Progenitor cell of endocrine pancreas (in vitro differentiated cells): ENCODE data around the gene CMTM5. TPM values are rescaled to one million over a fixed set of nuclear protein-coding genes. Genes with fewer than 3 reads are reported as not detected.

Source experiments
- DNase-seq: peaks from one replicate; pipeline ENCODE4 v3.0.0; 2021; ENCODE audit warnings: low spot score; ENCODE audit not compliant: unreplicated experiment
- H3K27ac Mint-ChIP-seq: 2 replicates; pipeline ENCODE4 v1.8.0; 2021; ENCODE audit warnings: mild to moderate bottlenecking, moderate library complexity, mixed read lengths
- H3K27me3 Mint-ChIP-seq: 2 replicates; pipeline ENCODE4 v1.8.0; 2021; ENCODE audit warnings: mixed read lengths
- H3K36me3 Mint-ChIP-seq: 2 replicates; pipeline ENCODE4 v1.8.0; 2022; ENCODE audit warnings: mixed read lengths; ENCODE audit not compliant: insufficient read depth
- H3K4me1 Mint-ChIP-seq: 2 replicates; pipeline ENCODE4 v1.8.0; 2021; ENCODE audit warnings: low read depth, mixed read lengths
- H3K4me3 Mint-ChIP-seq: 2 replicates; pipeline ENCODE4 v1.8.0; 2021; ENCODE audit warnings: low read depth, mild to moderate bottlenecking, moderate library complexity, mixed read lengths
- H3K9me3 Mint-ChIP-seq: 2 replicates; pipeline ENCODE4 v1.8.0; 2021; ENCODE audit warnings: low read depth, mixed read lengths
- total RNA-seq: library from RNA; stranded (reverse); gene quantifications from 2 replicates; pipeline ENCODE4 v1.2.1, GENCODE V29; 2021
- TF ChIP-seq, protein P1 (sequence below): fragments of 200-600 bp; sonication (generic); IDR thresholded peaks from one replicate; pipeline ENCODE4 v1.5.0; 2021; ENCODE audit warnings: antibody characterized with exemption, mild to moderate bottlenecking; ENCODE audit not compliant: unreplicated experiment

The CMTM5 gene
- total RNA-seq, 1 donor from 2014 or later, result not detected

DNA sequence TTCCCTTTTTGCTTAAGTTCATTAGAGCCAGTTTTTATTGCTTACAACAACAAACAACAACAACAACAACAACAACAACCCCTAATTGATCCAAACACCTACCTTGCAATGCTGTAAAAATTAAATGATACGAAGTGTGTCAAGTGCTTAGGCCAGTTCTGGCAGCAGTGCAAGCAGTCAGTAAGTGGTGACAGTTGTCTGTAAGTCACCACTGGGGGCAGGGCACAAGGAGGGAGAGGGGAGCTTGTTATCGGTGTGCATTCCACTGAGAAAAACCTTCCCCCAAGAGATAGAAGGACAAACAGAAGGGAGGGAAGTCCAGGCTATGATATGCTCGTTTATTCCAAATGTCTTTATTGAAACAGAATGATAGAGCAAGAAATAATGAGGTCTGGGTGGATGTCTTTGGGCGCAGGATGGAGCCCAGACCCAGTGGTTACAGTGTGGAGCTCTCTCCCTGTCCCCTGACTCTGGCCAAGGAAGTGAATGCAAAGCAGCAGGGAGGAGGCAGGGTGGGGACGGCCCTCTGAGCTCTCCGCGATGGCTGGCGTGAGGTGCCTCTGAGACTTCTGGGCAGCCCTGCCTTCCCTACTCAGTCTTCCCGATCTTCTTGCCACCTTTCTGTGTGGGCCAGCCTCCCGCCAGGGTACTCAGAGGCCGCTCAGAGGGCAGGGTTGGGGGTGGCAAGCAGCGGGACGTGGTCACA is 30.7 kb upstream of the CMTM5 start:
- H3K9me3 Mint-ChIP-seq, result peaks cover 9% of the 10 kb centered on the region
- no peak overlapping the region for H3K4me3 Mint-ChIP-seq
- peaks cover 8% of the 10 kb centered on the region for H3K27me3 Mint-ChIP-seq
- peaks cover 6% of the 10 kb centered on the region for H3K36me3 Mint-ChIP-seq
- peaks cover 13% of the 10 kb centered on the region for H3K4me1 Mint-ChIP-seq
- no peak overlapping the region for H3K27ac Mint-ChIP-seq
- TF ChIP-seq, protein P1, sequence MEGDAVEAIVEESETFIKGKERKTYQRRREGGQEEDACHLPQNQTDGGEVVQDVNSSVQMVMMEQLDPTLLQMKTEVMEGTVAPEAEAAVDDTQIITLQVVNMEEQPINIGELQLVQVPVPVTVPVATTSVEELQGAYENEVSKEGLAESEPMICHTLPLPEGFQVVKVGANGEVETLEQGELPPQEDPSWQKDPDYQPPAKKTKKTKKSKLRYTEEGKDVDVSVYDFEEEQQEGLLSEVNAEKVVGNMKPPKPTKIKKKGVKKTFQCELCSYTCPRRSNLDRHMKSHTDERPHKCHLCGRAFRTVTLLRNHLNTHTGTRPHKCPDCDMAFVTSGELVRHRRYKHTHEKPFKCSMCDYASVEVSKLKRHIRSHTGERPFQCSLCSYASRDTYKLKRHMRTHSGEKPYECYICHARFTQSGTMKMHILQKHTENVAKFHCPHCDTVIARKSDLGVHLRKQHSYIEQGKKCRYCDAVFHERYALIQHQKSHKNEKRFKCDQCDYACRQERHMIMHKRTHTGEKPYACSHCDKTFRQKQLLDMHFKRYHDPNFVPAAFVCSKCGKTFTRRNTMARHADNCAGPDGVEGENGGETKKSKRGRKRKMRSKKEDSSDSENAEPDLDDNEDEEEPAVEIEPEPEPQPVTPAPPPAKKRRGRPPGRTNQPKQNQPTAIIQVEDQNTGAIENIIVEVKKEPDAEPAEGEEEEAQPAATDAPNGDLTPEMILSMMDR, result peak; percentile 25
- DNase-seq, result no peak

DNA sequence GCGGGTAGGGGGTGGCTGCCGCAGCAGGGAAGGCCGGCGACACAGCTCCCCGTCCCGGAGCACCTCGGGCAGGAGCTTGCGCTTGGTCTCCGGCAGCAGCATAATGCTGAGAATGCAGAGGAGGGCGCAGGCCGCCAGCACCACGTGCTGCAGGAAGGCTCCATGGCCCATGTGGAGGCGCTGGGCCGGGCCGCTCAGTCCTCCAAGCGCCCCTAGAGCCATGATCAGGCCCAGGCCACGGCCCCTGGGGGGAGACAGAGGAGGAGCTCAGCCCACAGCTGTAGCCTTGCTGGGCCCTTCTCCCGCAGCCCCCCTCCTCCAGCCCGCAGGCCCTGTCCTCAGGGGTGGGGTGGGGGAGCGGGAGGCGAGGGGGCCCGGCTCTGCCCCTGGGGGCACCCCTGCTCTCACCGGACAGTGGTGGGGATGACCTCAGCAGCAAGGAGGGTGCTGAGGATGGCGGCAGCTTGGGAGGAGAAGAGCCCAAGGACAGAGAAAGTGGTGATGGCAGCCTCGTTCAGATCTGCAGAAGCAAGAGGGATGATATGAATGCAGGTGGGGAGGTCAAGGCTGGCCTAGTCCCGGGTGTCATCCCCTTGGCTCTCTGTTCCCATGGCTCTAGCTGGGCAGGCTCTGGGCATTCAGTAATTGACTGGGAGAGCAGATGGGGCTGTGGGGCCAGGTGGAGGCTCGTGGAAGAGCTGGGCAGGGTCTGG is 30.0 kb upstream of the CMTM5 start:
- Mint-ChIP-seq H3K4me1 (peaks cover 15% of the 10 kb centered on the region), H3K9me3 (peaks cover 11% of the 10 kb centered on the region), H3K27ac (peak overlapping the region; percentile 58), H3K4me3 (no peak overlapping the region), H3K27me3 (peaks cover 11% of the 10 kb centered on the region), H3K36me3 (peaks cover 8% of the 10 kb centered on the region)
- no peak for DNase-seq
- TF ChIP-seq, protein P1, result no peak

DNA sequence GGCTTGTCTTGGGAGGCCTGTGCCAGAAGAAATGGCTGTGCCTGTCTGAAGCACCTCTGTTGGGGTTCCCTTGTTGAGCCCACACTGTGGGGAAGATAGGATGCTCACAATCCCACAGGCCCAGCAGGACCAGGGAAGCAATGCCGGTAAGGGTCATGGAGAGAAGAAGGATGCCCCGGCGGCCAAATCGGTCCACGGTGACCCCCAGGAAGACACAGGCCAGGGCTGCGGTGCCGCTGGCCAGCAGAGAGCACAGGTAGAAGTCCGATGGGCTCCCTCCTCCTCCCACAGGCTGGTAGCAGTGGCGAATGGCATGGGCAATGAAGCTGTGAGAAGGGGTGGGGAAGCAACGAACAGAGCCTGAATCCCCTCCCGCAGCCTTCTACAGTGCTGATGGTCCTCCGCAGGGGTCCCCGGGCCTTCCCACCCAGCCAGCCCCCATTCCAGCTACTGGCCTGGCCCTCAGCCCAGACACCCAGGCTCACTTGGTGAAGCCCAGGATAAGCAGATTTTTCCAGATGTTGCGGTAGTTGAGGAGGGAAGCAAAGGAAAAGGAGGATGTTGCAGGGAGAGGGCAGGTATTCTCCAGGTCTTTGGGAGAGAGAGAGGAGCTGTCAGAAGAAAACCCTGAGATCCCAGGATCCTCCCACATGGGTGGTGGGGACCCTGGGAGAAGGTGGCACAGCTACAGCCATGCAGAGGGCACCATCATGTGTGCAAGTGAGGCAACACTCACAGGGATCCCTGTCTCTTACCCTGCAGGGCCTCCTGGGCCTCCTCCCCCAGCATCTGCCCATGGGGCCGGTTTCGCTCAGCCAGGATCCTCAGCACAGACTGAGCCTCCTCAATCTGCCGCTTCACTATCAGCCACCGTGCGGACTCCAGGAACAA is 29.2 kb upstream of the CMTM5 start:
- peaks cover 15% of the 10 kb centered on the region for H3K4me1 Mint-ChIP-seq
- peaks cover 11% of the 10 kb centered on the region for H3K27me3 Mint-ChIP-seq
- H3K4me3 Mint-ChIP-seq, result no peak overlapping the region
- H3K9me3 Mint-ChIP-seq, result peaks cover 11% of the 10 kb centered on the region
- TF ChIP-seq, protein P1, result no peak
- peaks cover 8% of the 10 kb centered on the region for H3K36me3 Mint-ChIP-seq
- peak overlapping the region; percentile 58 for H3K27ac Mint-ChIP-seq
- no peak for DNase-seq

DNA sequence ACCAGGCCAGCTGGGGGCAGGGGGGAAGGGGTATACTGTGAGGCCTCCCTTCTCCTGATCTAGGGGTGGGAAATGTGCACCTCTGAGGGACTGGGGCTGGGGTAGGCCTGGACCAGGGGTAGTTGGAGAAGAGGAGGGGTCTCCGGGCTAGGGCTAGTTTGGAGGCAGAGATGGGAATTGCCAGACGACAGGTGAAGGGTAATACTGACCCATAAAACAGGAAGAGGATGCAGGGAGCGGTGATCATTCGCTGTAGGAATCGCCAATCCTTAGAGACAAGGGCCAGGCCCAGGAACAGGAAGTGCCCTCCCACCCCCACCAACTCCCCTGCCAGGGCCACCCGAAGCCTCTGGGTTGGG is 28.6 kb upstream of the CMTM5 start:
- Mint-ChIP-seq H3K4me3 (no peak overlapping the region), H3K4me1 (peaks cover 15% of the 10 kb centered on the region)
- TF ChIP-seq, protein P1, result no peak

DNA sequence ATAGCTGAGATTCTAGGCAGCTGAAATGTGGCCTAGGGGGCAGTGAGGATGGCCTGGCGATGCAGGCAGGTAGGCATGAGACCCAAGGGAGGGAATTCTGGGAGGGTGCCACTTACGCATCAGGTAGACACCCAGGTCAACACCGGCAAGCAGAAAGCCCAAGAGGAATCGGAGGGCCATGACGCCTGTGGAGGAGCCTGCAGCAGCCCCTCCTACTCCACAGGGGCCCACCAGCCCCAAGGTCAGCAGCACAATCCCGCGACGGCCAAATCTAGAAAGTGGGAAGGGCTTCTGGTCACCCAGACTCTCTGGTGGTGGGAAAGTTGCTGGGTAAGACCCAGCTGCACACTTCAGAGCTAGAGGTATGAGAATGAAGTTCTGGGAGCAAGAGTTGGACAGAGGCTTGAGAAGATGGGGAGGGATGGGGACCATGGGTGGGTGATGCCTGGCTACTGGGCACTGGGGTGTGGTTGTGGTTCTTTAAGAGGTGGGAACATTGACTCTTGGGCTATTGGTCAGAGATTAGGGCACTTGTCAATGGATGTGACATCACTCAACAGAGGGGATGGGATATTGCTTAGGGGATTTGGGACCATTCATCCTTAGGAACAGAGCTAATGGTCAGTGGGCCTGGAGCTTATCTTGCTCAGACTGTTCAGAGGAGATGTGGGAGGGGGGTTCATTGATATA is 27.5 kb upstream of the CMTM5 start:
- no peak for DNase-seq
- peaks cover 26% of the 10 kb centered on the region for H3K27me3 Mint-ChIP-seq
- H3K4me1 Mint-ChIP-seq, result peaks cover 15% of the 10 kb centered on the region
- peaks cover 11% of the 10 kb centered on the region for H3K9me3 Mint-ChIP-seq
- no peak overlapping the region for H3K27ac Mint-ChIP-seq
- H3K4me3 Mint-ChIP-seq, result no peak overlapping the region
- peaks cover 8% of the 10 kb centered on the region for H3K36me3 Mint-ChIP-seq
- TF ChIP-seq, protein P1, result no peak

More for the DNA sequence above, 28.6 kb upstream of the CMTM5 start:
- no peak overlapping the region for H3K27ac Mint-ChIP-seq
- H3K9me3 Mint-ChIP-seq, result peaks cover 11% of the 10 kb centered on the region
- no peak for DNase-seq
- peaks cover 15% of the 10 kb centered on the region for H3K27me3 Mint-ChIP-seq
- peaks cover 8% of the 10 kb centered on the region for H3K36me3 Mint-ChIP-seq
